Fibroblast of lung (primary cell): Measurements from ENCODE around the gene MT1A. TPM values are rescaled to one million over a fixed set of nuclear protein-coding genes. Genes with fewer than 3 reads are reported as not detected.

Experiments used
- DNase-seq, 2 donors: peaks; one replicate each; pipeline versions ENCODE4 v3.0.0 to v3.0.0-alpha.2; 2010; ENCODE audit warnings: low read depth in 2 of 2
- H2AFZ ChIP-seq: 2 replicates; pipeline ENCODE4 v1.5.1; 2012; ENCODE audit warnings: low read length, control low read depth, inconsistent platforms
- H3K27ac ChIP-seq: 2 replicates; pipeline ENCODE4 v1.5.1; 2011; ENCODE audit warnings: low read length, control low read depth; ENCODE audit not compliant: insufficient read depth
- H3K27me3 ChIP-seq: 2 replicates; pipeline ENCODE4 v1.5.1; 2011; ENCODE audit warnings: mild to moderate bottlenecking, low read length; ENCODE audit not compliant: control insufficient read depth, insufficient read depth
- H3K36me3 ChIP-seq: 2 replicates; pipeline ENCODE4 v1.5.1; 2011; ENCODE audit warnings: low read length; ENCODE audit not compliant: control insufficient read depth, insufficient read depth
- H3K4me1 ChIP-seq: 2 replicates; pipeline ENCODE4 v1.5.1; 2011; ENCODE audit warnings: low read length; ENCODE audit not compliant: control insufficient read depth, insufficient read depth; ENCODE audit errors: extremely low read depth
- H3K4me2 ChIP-seq: 2 replicates; pipeline ENCODE4 v1.5.1; 2011; ENCODE audit warnings: low read length, control low read depth; ENCODE audit not compliant: insufficient read depth; ENCODE audit errors: extremely low read depth
- H3K4me3 ChIP-seq, 4 experiments: fragments of 200-600 bp in 1 of 4; sonication (generic) in 1 of 4; replicated peaks in 1 of 4; 2 replicates each; pipeline ENCODE4 v1.5.1; 2011 to 2016; ENCODE audit warnings: low read length in 4 of 4, low read depth in 3 of 4, mild to moderate bottlenecking in 3 of 4, control low read depth in 2 of 4, inconsistent platforms in 1 of 4, mixed read lengths in 1 of 4; ENCODE audit not compliant: insufficient read depth in 1 of 4; ENCODE audit errors: control extremely low read depth in 1 of 4
- H3K79me2 ChIP-seq: 2 replicates; pipeline ENCODE4 v1.5.1; 2012; ENCODE audit warnings: mild to moderate bottlenecking, low read length, inconsistent platforms; ENCODE audit not compliant: control insufficient read depth, insufficient read depth
- H3K9ac ChIP-seq: 2 replicates; pipeline ENCODE4 v1.5.1; 2011; ENCODE audit warnings: mild to moderate bottlenecking, low read length, control low read depth; ENCODE audit not compliant: insufficient read depth
- H3K9me3 ChIP-seq: 2 replicates; pipeline ENCODE4 v1.5.1; 2012; ENCODE audit warnings: low read depth, low read length; ENCODE audit not compliant: control insufficient read depth, insufficient read depth
- H4K20me1 ChIP-seq: 2 replicates; pipeline ENCODE4 v1.5.1; 2011; ENCODE audit warnings: low read length; ENCODE audit not compliant: control insufficient read depth, insufficient read depth; ENCODE audit errors: extremely low read depth
- EZH2 ChIP-seq: IDR thresholded peaks from 2 replicates; pipeline ENCODE4 v1.5.1; 2012; ENCODE audit warnings: low read length, control low read depth, mild to moderate bottlenecking; ENCODE audit errors: missing control alignments
- polyA plus RNA-seq, 2 donors: library from polyadenylated mRNA; depleted of rRNA in 1 of 2; stranded (reverse) in 1 of 2; unstranded in 1 of 2; fragments of >200 nt; gene quantifications; 2 replicates each; pipeline ENCODE4 v1.2.1, GENCODE V29; 2011 to 2012; ENCODE audit warnings: missing spikeins in 1 of 2
- total RNA-seq: library from RNA; depleted of rRNA; stranded (reverse); fragments of >200 nt; gene quantifications from 2 replicates; pipeline ENCODE4 v1.2.1, GENCODE V29; 2014
- TF ChIP-seq, protein P1 (sequence below), 2 donors: IDR thresholded peaks in 1 of 2; conservative IDR thresholded peaks in 1 of 2; 1 replicate in 1 of 2; 2 replicates in 1 of 2; pipeline ENCODE4 v1.5.1; 2011 to 2012; ENCODE audit warnings: low read length in 2 of 2, control low read depth in 1 of 2, inconsistent platforms in 1 of 2, low read depth in 1 of 2, mild to moderate bottlenecking in 1 of 2

Gene MT1A
- total and polyA plus RNA-seq, 2 donors (not counting 1 experiment from before 2014, with no cell fraction given) = 2.9 to 5.3 TPM

DNA sequence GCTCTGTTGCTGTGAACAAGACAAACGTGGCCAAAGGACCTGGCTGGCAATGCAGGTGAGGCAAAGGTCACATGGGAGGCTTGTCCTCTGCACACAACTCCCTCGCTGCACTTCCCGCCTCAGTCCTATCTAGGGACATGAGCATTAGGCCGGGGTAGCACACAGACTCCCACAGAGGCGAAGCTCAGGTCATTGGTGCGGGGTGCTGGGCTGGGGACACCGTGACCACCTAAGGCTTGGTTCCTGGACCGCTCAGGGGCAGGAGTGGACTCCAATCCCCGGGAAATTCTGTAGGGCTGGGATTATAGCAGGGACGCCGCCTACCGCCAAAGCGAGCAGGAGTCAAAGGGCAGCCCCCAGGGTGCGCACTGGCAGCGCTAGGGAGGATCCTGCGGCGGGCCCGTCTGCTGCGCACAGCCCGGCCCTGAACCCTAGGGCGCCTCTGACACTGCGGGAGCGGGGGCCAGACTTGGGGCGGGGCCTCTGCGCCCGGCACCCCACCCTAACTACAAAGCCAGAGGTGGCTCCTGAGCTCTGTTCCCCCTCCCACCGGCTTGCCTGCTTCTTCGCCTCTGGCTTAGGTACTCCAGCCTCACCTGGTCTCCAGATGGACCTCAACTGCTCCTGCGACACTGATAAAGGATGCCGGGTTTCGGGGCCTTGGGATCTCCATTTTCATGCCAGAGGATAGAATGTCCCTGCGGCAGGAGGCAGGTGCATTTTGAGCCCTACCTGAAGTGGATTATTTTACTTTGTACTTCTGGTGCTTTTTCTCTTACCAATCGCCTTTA is 9.4 kb downstream of the MT1A start:
- Histone ChIP-seq H3K79me2 (no peaks in the 10 kb centered on the region), H3K4me2 (no peak overlapping the region), H2AFZ (no peak overlapping the region), H3K27me3 (peaks cover 33% of the 10 kb centered on the region), H3K36me3 (no peaks in the 10 kb centered on the region), H3K27ac (no peak overlapping the region), H3K4me3 (no peak overlapping the region), H4K20me1 (no peaks in the 10 kb centered on the region), H3K4me1 (no peaks in the 10 kb centered on the region), H3K9me3 (no peaks in the 10 kb centered on the region), H3K9ac (no peak overlapping the region)
- TF ChIP-seq, protein P1, sequence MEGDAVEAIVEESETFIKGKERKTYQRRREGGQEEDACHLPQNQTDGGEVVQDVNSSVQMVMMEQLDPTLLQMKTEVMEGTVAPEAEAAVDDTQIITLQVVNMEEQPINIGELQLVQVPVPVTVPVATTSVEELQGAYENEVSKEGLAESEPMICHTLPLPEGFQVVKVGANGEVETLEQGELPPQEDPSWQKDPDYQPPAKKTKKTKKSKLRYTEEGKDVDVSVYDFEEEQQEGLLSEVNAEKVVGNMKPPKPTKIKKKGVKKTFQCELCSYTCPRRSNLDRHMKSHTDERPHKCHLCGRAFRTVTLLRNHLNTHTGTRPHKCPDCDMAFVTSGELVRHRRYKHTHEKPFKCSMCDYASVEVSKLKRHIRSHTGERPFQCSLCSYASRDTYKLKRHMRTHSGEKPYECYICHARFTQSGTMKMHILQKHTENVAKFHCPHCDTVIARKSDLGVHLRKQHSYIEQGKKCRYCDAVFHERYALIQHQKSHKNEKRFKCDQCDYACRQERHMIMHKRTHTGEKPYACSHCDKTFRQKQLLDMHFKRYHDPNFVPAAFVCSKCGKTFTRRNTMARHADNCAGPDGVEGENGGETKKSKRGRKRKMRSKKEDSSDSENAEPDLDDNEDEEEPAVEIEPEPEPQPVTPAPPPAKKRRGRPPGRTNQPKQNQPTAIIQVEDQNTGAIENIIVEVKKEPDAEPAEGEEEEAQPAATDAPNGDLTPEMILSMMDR (conservative IDR thresholded peaks at IDR 0.05 in 1 of 2, IDR thresholded peaks at IDR 0.05 in 1 of 2; ENCODE audit: low read depth in 1 of 2, low read length in 2 of 2) = no peak
- no peak for TF ChIP-seq EZH2
- no peak for DNase-seq

DNA sequence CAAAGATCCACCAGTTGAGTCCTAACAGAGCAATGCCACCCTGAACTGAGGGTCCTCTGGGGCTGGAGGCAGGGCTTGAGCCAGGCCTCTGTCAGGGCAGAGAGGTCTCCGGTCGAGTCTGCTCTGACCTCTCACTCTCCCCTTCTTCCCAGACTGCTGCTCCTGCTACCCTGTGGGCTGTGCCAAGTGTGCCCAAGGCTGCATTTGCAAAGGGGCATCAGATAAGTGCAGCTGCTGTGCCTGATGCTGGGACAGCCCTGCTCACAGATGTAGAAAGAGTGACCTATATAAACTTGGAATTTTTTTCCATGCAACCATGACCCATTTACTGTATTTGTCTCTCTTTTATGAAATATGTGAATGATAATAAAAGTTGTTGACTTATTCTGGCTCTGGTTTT is 10.8 kb downstream of the MT1A start:
- peaks cover 33% of the 10 kb centered on the region for H3K27me3 ChIP-seq
- TF ChIP-seq EZH2 = no peak
- TF ChIP-seq, protein P1 (conservative IDR thresholded peaks at IDR 0.05 in 1 of 2, IDR thresholded peaks at IDR 0.05 in 1 of 2; ENCODE audit: low read depth in 1 of 2, low read length in 2 of 2) = no peak
- no peak overlapping the region for H3K27ac ChIP-seq
- no peak overlapping the region for H3K9ac ChIP-seq
- H3K36me3 ChIP-seq = no peaks in the 10 kb centered on the region
- no peaks in the 10 kb centered on the region for H4K20me1 ChIP-seq
- no peak overlapping the region for H3K4me3 ChIP-seq
- H3K9me3 ChIP-seq = no peaks in the 10 kb centered on the region
- no peaks in the 10 kb centered on the region for H3K79me2 ChIP-seq
- H3K4me1 ChIP-seq = no peaks in the 10 kb centered on the region
- no peak for DNase-seq
- H2AFZ ChIP-seq = no peak overlapping the region
- no peak overlapping the region for H3K4me2 ChIP-seq

DNA sequence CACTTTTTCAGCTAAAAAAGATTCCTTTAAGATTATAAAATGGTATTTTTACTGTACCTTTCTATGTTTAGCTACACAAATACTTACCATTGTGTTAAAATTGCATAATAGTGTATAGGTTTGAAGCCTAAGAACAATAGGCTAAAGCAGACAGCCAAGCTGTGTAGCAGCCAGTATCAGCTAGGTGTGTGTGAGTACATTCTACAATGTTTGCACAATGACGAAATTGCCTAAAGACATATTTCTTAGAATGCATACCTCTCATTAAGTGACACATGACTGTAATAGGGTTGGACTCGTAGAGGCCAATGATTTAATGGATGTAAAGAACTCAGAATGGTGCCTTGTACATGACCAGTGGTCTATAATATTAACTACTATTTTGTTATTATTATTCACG is 11.4 kb downstream of the MT1A start:
- no peaks in the 10 kb centered on the region for H3K79me2 ChIP-seq
- no peak overlapping the region for H3K27ac ChIP-seq
- H2AFZ ChIP-seq = no peak overlapping the region
- no peak overlapping the region for H3K9ac ChIP-seq
- no peaks in the 10 kb centered on the region for H3K4me1 ChIP-seq
- no peaks in the 10 kb centered on the region for H4K20me1 ChIP-seq
- no peak for DNase-seq
- peaks cover 33% of the 10 kb centered on the region for H3K27me3 ChIP-seq
- no peak overlapping the region for H3K4me3 ChIP-seq
- H3K4me2 ChIP-seq = no peak overlapping the region
- H3K36me3 ChIP-seq = no peaks in the 10 kb centered on the region
- TF ChIP-seq, protein P1 (conservative IDR thresholded peaks at IDR 0.05 in 1 of 2, IDR thresholded peaks at IDR 0.05 in 1 of 2; ENCODE audit: low read depth in 1 of 2, low read length in 2 of 2) = no peak
- TF ChIP-seq EZH2 = no peak
- no peaks in the 10 kb centered on the region for H3K9me3 ChIP-seq
